Measurements from ENCODE around the gene INSIG1. TPM values are rescaled to one million over a fixed set of nuclear protein-coding genes. Genes with fewer than 3 reads are reported as not detected.

Gene INSIG1
- total RNA-seq, 4 donors from 2014 or later = 36.3 to 147 (median 100) TPM

DNA sequence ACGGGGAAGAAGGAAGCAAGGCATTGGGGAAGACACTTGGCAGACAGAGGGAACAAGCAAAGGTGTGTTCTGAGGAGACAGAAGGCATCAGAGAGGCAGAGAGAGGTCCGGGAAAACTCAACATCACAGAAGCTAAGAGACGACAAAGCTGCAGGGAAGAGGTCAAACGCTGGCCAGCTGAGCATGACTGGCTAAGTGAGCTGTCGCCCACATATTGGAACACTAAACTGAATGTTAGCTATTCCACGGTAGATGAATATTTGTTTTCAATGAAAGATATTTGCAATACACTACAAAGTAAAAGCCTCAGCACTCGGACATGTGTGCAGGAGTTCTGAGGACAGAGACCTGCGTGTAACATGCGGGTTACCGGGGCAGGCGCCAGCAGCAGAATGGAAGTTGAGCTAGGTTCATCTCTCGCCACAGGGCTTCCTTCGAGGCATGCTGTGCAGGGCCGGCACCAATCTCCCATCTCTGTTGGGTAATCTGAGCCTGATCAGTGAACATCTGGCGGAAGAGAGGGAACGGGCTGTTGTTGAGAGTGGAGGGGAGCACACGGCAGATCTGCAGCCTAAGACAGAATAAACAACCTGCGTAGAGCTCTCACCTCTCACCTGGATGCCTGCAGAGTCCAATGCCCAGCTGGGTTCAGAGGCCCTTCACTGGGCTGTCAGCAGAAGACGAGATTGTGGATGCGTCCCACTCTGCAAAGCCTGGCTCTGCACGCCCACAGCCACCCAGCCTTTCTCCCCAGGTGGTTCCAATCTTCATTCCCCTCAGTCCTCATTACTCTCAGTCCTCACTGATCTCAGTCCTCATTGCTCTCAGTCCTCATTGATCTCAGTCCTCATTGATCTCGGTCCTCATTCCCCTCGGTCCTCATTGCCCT, 35.9 kb downstream of the INSIG1 start:
- Histone ChIP-seq H3K27me3 (no peaks in the 10 kb centered on the region), H3K27ac (no peak overlapping the region), H3K9me3 (no peaks in the 10 kb centered on the region), H3K36me3 (no peaks in the 10 kb centered on the region), H3K4me1 (no peaks in the 10 kb centered on the region), H3K4me3 (no peak overlapping the region)
- TF ChIP-seq, protein P1, sequence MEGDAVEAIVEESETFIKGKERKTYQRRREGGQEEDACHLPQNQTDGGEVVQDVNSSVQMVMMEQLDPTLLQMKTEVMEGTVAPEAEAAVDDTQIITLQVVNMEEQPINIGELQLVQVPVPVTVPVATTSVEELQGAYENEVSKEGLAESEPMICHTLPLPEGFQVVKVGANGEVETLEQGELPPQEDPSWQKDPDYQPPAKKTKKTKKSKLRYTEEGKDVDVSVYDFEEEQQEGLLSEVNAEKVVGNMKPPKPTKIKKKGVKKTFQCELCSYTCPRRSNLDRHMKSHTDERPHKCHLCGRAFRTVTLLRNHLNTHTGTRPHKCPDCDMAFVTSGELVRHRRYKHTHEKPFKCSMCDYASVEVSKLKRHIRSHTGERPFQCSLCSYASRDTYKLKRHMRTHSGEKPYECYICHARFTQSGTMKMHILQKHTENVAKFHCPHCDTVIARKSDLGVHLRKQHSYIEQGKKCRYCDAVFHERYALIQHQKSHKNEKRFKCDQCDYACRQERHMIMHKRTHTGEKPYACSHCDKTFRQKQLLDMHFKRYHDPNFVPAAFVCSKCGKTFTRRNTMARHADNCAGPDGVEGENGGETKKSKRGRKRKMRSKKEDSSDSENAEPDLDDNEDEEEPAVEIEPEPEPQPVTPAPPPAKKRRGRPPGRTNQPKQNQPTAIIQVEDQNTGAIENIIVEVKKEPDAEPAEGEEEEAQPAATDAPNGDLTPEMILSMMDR (IDR thresholded peaks at IDR 0.05) = no peak
- TF ChIP-seq POLR2A (IDR thresholded peaks at IDR 0.05) = no peak
- no peak for DNase-seq

DNA sequence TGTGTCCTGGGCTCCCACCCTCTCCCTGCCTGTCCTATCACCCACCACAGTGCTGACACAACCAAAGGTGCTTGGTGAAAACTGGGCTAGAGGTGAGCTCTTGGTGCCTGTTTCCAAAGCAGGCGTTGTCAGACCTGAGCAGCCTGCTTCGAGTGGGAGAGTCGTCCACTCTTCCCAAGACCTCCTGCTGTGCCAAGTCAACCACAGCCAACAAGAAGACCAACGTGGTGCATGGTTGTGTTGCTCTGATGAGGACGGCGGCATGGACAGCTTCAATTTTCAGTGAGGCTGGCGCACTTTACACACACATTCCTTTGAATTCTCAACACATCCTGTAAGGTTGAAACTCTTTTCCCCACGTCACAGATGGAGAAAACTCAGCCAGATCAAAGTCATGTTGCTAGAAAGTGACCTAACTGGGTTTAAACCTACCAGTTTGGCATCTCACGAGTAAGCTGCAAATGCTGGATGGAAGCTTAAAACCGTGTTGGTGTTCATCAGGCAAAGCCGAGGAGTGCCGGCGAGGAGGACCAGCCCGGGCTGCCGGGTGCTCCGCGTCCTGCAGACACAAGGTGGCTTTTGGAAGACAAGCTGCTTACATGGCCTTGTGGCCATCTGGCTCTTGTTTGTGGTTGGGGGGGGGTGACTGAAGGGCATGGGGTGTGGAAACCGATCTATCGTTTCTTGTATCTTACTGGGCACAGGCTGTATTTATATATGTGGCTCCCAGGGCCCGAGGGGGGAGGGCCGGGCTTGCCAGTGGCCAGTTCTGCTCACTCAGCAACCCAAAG, 39.3 kb downstream of the INSIG1 start:
- DNase-seq = no peak
- Histone ChIP-seq H3K9me3 (no peaks in the 10 kb centered on the region), H3K4me1 (no peaks in the 10 kb centered on the region), H3K36me3 (no peaks in the 10 kb centered on the region), H3K4me3 (no peak overlapping the region), H3K27ac (no peak overlapping the region), H3K27me3 (no peaks in the 10 kb centered on the region)
- TF ChIP-seq POLR2A (IDR thresholded peaks at IDR 0.05) = no peak
- TF ChIP-seq, protein P1 (IDR thresholded peaks at IDR 0.05) = no peak

DNA sequence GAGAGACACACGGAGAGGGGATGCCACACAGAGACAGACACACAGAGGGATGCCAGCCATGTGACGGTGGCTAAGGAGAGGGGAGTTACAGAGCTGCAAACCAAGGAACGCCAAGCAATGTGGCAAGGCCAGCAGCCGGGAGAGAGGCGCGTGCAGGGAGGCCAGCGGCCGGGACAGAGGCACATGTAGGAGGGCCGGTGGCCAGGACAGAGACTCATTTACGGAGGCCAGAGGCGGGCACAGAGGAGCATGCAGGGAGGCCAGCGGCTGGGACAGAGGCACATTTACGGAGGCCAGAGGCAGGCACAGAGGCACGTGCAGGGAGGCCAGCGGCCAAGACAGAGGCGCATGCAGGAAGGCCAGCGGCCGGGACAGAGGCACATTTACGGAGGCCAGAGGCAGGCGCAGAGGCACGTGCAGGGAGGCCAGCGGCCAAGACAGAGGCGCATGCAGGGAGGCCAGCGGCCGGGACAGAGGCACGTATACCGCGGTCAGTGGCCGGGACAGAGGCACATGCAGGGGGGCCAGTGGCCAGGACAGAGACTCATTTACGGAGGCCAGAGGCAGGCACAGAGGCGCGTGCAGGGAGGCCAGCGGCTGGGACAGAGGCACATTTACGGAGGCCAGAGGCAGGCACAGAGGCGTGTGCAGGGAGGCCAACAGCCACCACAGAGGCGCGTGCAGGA, 40.4 kb downstream of the INSIG1 start:
- no peaks in the 10 kb centered on the region for H3K4me1 ChIP-seq
- peak in 1 of 3 donors; percentile 23 for DNase-seq
- TF ChIP-seq, protein P1 (IDR thresholded peaks at IDR 0.05) = no peak
- no peak for TF ChIP-seq POLR2A (IDR thresholded peaks at IDR 0.05)
- H3K36me3 ChIP-seq = no peaks in the 10 kb centered on the region
- no peak overlapping the region for H3K4me3 ChIP-seq
- H3K27ac ChIP-seq = no peak overlapping the region
- H3K9me3 ChIP-seq = no peaks in the 10 kb centered on the region
- H3K27me3 ChIP-seq = no peaks in the 10 kb centered on the region

DNA sequence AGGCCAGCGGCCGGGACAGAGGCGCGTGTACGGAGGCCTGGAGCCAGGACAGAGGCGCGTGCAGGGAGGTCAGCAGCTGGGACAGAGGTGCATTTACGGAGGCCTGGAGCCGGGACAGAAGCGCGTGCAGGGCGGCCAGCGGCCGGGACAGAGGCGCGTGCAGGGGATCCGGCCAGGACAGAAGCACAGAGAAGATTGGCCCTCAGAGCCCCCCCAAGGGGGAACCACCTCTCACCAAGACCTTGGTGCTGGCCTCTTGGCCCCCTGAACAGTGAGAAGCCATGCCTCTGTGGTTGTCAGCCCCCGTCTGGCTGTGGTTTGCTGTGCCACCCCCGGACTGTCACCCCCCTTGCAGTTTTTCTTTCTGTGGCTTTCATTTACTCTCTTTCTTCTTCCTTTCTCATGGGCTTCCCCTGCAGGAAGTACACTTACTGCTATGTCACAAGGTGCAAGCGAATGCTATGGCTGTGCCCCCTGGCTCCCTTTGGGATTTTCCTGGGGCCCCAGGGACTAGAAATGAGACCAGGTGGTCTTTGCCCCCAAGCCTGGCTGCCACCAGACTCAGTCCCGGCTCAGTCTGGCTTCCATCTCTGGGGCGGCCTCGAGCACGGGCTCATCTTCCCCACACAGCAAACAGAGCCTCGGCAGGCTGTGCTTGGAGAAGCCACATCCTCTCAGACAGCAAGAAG, 41.1 kb downstream of the INSIG1 start:
- no peak for DNase-seq
- H3K27me3 ChIP-seq = no peaks in the 10 kb centered on the region
- TF ChIP-seq, protein P1 (IDR thresholded peaks at IDR 0.05) = no peak
- no peak for TF ChIP-seq POLR2A (IDR thresholded peaks at IDR 0.05)

DNA sequence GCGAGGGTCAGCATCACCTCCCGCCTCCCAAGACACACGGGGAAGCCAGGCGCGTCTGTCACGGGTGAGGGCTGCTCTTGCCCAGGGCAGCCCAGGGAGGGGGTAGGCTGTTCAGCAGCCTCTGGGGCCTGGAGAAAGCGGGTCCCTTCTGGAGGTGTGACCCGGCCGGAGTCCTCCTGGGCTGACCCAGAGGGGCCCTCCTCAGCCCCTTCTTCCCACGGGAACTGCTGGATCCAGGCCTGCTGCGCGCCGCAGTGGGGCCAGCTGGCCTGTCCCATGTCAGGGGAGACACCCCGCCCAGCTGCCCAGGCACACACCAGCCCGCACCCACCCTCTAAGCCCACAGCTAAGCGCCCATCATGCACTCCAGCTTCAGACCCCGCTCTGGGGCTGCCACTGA, 41.8 kb downstream of the INSIG1 start:
- no peak for DNase-seq

More for the DNA sequence above, 41.1 kb downstream of the INSIG1 start:
- no peak overlapping the region for H3K4me3 ChIP-seq
- H3K27ac ChIP-seq = no peak overlapping the region
- no peaks in the 10 kb centered on the region for H3K36me3 ChIP-seq
- H3K9me3 ChIP-seq = no peaks in the 10 kb centered on the region
- H3K4me1 ChIP-seq = no peaks in the 10 kb centered on the region

More for the DNA sequence above, 41.8 kb downstream of the INSIG1 start:
- H3K4me1 ChIP-seq = peaks cover 0 to 3% (median under 1%) of the 10 kb centered on the region in 4 donors
- no peak overlapping the region for H3K27ac ChIP-seq
- H3K36me3 ChIP-seq = no peaks in the 10 kb centered on the region
- TF ChIP-seq, protein P1 (IDR thresholded peaks at IDR 0.05) = no peak
- no peak for TF ChIP-seq POLR2A (IDR thresholded peaks at IDR 0.05)
- no peak overlapping the region for H3K4me3 ChIP-seq
- H3K27me3 ChIP-seq = no peaks in the 10 kb centered on the region
- H3K9me3 ChIP-seq = no peaks in the 10 kb centered on the region

All from Peyer's patch (tissue), 4 donors.